ENCODE results near the gene DCTN4.
A peak's percentile ranks its signal among the peaks of the same experiment; 100 is the strongest.

DNA sequence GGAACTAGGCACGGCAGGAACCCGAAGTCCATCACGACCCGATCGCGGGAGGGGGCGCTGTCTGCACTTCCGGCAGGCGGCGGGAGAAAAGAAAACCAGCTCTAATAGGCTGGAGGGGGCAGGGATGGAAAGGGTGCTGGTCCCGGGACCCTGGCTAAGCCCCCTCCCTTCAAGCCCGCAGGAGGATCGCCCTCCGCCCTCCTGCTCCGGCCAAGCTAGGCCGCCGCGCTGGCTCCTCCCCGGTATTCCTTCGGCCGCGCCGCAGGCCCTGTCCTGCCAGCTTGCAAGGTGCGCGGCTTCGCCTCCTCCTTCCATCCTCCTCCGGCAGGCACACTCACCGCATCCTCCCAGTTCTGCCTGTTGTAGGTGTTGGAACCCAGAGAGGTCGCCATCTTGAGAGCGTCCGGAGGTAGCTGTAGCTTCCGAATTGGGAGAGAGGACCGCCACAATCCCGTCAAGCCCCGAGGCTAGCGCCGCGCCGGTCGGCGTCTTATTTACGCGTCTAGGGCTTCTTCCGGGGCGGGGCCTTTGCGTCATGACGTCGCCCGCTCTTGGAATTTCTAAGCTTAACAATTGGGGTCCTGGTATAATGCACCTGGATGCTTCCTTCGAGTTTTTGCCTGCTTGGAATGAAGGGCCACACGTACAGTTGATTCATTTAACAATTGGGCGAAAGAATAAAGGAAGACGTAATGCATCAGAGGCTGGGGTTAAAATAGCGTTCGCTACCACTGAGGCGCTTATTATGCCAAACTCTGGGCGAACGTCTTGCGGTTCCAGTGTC is 58.0 kb downstream of the DCTN4 start, which contains the start of gene RBM22:
- TF ChIP-seq, protein P1, sequence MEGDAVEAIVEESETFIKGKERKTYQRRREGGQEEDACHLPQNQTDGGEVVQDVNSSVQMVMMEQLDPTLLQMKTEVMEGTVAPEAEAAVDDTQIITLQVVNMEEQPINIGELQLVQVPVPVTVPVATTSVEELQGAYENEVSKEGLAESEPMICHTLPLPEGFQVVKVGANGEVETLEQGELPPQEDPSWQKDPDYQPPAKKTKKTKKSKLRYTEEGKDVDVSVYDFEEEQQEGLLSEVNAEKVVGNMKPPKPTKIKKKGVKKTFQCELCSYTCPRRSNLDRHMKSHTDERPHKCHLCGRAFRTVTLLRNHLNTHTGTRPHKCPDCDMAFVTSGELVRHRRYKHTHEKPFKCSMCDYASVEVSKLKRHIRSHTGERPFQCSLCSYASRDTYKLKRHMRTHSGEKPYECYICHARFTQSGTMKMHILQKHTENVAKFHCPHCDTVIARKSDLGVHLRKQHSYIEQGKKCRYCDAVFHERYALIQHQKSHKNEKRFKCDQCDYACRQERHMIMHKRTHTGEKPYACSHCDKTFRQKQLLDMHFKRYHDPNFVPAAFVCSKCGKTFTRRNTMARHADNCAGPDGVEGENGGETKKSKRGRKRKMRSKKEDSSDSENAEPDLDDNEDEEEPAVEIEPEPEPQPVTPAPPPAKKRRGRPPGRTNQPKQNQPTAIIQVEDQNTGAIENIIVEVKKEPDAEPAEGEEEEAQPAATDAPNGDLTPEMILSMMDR (conservative IDR thresholded peaks at IDR 0.05; ENCODE audit: low read depth, low read length), result peak; percentile 75
- no peak for TF ChIP-seq EZH2 (IDR thresholded peaks at IDR 0.05; ENCODE audit: low read length, unreplicated experiment)

Measured in PC-3 (cell line).